Adrenal gland (tissue), 12 donors: ENCODE measurements around the gene ENPP7. TPM values are rescaled to one million over a fixed set of nuclear protein-coding genes. Genes with fewer than 3 reads are reported as not detected.
A peak's percentile ranks its signal among the peaks of the same experiment; 100 is the strongest.

Experiments
- DNase-seq, 7 donors: peaks; one replicate each; pipeline ENCODE4 v3.0.0-alpha.2; 2019 to 2020
- H3K27ac ChIP-seq, 5 donors: fragments of 200-600 bp; sonication (generic) in 4 of 5; 1 replicate in 3 of 5; 2 replicates in 2 of 5; pipeline versions ENCODE4 v1.5.1 to v1.8.0; 2016 to 2020; ENCODE audit warnings: mild to moderate bottlenecking in 1 of 5
- H3K27me3 ChIP-seq: fragments of 200-600 bp; 2 replicates; pipeline ENCODE4 v1.8.0; 2021
- H3K36me3 ChIP-seq, 2 donors: fragments of 200-600 bp; replicated peaks in 1 of 2; 1 replicate in 1 of 2; 2 replicates in 1 of 2; pipeline versions ENCODE4 v1.5.1 to v1.8.0; 2018 to 2022
- H3K4me1 ChIP-seq, 2 donors: fragments of 200-600 bp; replicated peaks in 1 of 2; 1 replicate in 1 of 2; 2 replicates in 1 of 2; pipeline versions ENCODE4 v1.5.1 to v1.8.0; 2018 to 2021
- H3K4me3 ChIP-seq, 4 donors: fragments of 200-600 bp; sonication (generic) in 3 of 4; one replicate each; pipeline ENCODE4 v1.5.1; 2016 to 2018
- H3K9me3 ChIP-seq, 3 donors: fragments of 200-600 bp; sonication (generic) in 1 of 3; replicated peaks in 1 of 3; 1 replicate in 2 of 3; 2 replicates in 1 of 3; pipeline versions ENCODE4 v1.5.1 to v1.8.0; 2016 to 2021
- CTCF ChIP-seq, 6 experiments: fragments of 450-650 bp in 4 of 6; fragments of 200-600 bp in 2 of 6; sonication (generic) in 1 of 6; IDR thresholded peaks; 1 replicate in 5 of 6; 2 replicates in 1 of 6; pipeline versions ENCODE4 v1.5.1 to v1.8.0; 2016 to 2021; ENCODE audit warnings: antibody characterized with exemption in 6 of 6, mild to moderate bottlenecking in 2 of 6, moderate library complexity in 1 of 6
- POLR2A ChIP-seq, 2 donors: fragments of 450-650 bp; IDR thresholded peaks; one replicate each; pipeline ENCODE4 v1.6.1; 2017; ENCODE audit warnings: antibody characterized with exemption in 2 of 2, mild to moderate bottlenecking in 2 of 2, moderate library complexity in 1 of 2
- WGBS, 4 donors: extraction: QIAGEN DNeasy Blood & Tissue Kit in 2 of 4; methylation state at CpG; one replicate each; pipeline versions ENCODE4 v1.1.5 to v1.1.7; 2013 to 2017; 5-methylcytosine and 5-hydroxymethylcytosine counted together
- intact Hi-C, 2 donors: fragments of 100-400 bp; cut with DNase I; formaldehyde crosslinking; loops; one replicate each; pipeline versions ENCODE4 v1.14.1 to v1.15.0; 2022 to 2023
- polyA plus RNA-seq, 3 donors: library from polyadenylated mRNA; stranded (reverse); fragments of 200-250 nt in 2 of 3; fragments of 350-450 nt in 1 of 3; fragmentation: Illumina TruSeq in 1 of 3; extraction: RNeasy Lipid Tissue Mini Kit (QIAGEN cat#74804) in 1 of 3; gene quantifications; one replicate each; pipeline ENCODE4 v1.2.3, GENCODE V29; 2013 to 2014
- total RNA-seq, 9 donors: library from RNA; depleted of rRNA in 4 of 9; stranded (reverse); fragments of >200 nt in 4 of 9; fragments of 120-200 nt in 1 of 9; fragmentation: NEBNext Ultra II Directional in 1 of 9; extraction: Animal tissue kit (Norgen Biotek cat#: 25700) in 1 of 9; gene quantifications; one replicate each; pipeline versions ENCODE4 v1.1.0 to v1.2.4, GENCODE V29; 2013 to 2023
- donor health status: healthy with polysubstance abuse.
- donor health status: Bipolar disorder and iron deficiency.
- donor health status: DM: yes; HTN: yes; CAD: no.
- donor health status: DM: no; HTN: no; CAD: no.
- donor health status: DM: no; HTN: no; CAD: no.
- donor health status: DM: yes; HTN: yes; CAD: no.

Gene ENPP7
- total and polyA plus RNA-seq, 12 donors: 0.39 TPM; not detected in 11

GRCh38 chr17:79788455-79788854, 57.7 kb downstream of the ENPP7 start:
- H3K27me3 ChIP-seq: peaks cover 80% of the 10 kb centered on the region
- no peaks in the 10 kb centered on the region for H3K9me3 ChIP-seq
- 58 to 66% (median 64%) methylated on average over 5 of the region's 5 CpGs for WGBS, 4 donors
- no peak overlapping the region for H3K4me3 ChIP-seq
- H3K4me1 ChIP-seq: peaks cover 0 to 7% of the 10 kb centered on the region in 2 donors
- TF ChIP-seq CTCF (IDR thresholded peaks at IDR 0.05) (no peak), POLR2A (IDR thresholded peaks at IDR 0.05) (no peak)
- no peaks in the 10 kb centered on the region for H3K36me3 ChIP-seq
- no peak overlapping the region for H3K27ac ChIP-seq
- intact Hi-C loops: no loop called here
- DNase-seq: no peak

- WGBS, 4 donors: 28 to 67% (median 47%) methylated on average over 13 to 52 of the region's 52 CpGs
- intact Hi-C loops: no loop called here
- no peak for DNase-seq
- Histone ChIP-seq H3K27me3 (peaks cover 80% of the 10 kb centered on the region), H3K4me1 (peaks cover 0 to 7% of the 10 kb centered on the region in 2 donors), H3K36me3 (no peaks in the 10 kb centered on the region), H3K4me3 (peak overlapping the region in 1 of 4 donors; percentile 35), H3K27ac (no peak overlapping the region), H3K9me3 (no peaks in the 10 kb centered on the region)
- TF ChIP-seq CTCF (IDR thresholded peaks at IDR 0.05) (no peak), POLR2A (IDR thresholded peaks at IDR 0.05) (no peak)
These were observed 58.5 kb downstream of the ENPP7 start for GRCh38 chr17:79788989-79789942.

GRCh38 chr17:79789943-79790804, 59.4 kb downstream of the ENPP7 start:
- peak overlapping the region in 1 of 4 donors; percentile 35 for H3K4me3 ChIP-seq

More at GRCh38 chr17:79789943-79790804, 59.4 kb downstream of the ENPP7 start:
- H3K27me3 ChIP-seq: peaks cover 75% of the 10 kb centered on the region
- intact Hi-C loops: loop anchor here (5.0 kb wide), 2 partner anchors 127 to 202 kb away; no protein-coding TSS in a partner anchor
- H3K4me1 ChIP-seq: peaks cover 0 to 7% of the 10 kb centered on the region in 2 donors
- WGBS, 4 donors: 6 to 15% (median 9%) methylated on average over 20 to 74 of the region's 74 CpGs
- no peaks in the 10 kb centered on the region for H3K36me3 ChIP-seq
- no peak overlapping the region for H3K27ac ChIP-seq
- TF ChIP-seq CTCF (IDR thresholded peaks at IDR 0.05): peak; percentile 37 to 81 (median 62)
- TF ChIP-seq POLR2A (IDR thresholded peaks at IDR 0.05): no peak
- H3K9me3 ChIP-seq: no peaks in the 10 kb centered on the region
- peak in 4 of 7 donors; percentile 31 to 55 (median 46) for DNase-seq
